HK-2 (cell line): ENCODE measurements around the gene BLOC1S6.

Experiments
- DNase-seq: peaks from one replicate; pipeline ENCODE4 v3.0.0-alpha.2; 2018; ENCODE audit not compliant: unreplicated experiment

BLOC1S6 gene, protein sequence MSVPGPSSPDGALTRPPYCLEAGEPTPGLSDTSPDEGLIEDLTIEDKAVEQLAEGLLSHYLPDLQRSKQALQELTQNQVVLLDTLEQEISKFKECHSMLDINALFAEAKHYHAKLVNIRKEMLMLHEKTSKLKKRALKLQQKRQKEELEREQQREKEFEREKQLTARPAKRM

GRCh38 chr15:45587095-45587862 lies at the start of gene BLOC1S6:
Gene BLOC1S6, plus strand, starts transcription at chr15:45587379. Its CDS starts 65 bp downstream, at chr15:45587444.
- peak; percentile 83 for DNase-seq

DNA sequence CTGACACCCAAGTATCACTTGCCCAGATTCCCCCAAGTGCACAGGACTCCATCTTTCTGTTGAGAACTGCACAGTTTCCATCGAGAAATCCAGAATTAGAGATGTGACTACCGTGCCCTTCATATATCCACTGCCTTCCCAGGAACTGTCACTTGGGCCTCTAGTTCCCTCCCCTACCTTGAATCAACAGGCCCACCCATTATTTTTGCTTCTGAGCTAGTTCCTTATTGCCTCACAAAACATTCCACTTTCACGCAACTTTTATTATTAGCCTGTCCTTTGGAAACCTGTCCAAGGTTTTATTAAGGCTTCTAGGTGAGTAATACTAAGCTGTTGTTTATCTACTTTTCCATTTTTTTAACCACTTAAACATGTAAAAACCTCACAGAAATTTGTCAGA lies 47.5 kb upstream of the BLOC1S6 start:
- DNase-seq = no peak

GRCh38 chr15:45540531-45540930 lies 46.6 kb upstream of the BLOC1S6 start:
- no peak for DNase-seq

GRCh38 chr15:45543051-45543450 lies 44.1 kb upstream of the BLOC1S6 start:
- DNase-seq = no peak

GRCh38 chr15:45544266-45545023 lies 42.7 kb upstream of the BLOC1S6 start:
- DNase-seq = no peak

DNA sequence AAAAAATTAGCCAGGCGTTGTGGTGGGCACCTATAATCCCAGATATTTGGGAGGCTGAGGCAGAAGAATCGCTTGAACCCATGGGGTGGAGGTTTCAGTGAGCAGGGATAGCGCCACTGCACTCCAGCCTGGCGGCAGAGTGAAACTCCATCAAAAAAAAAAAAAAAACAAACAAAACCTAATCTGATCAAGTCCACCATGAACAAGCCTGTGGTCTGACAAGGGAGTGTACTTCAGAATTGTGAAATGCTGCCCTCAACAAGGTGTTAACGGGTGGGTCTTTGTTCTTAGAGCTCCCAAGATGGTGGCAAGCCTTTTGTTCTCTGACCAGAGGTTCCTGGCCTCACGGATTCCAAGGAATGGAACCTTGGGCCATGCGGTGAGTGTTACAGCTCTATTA lies 40.4 kb upstream of the BLOC1S6 start:
- no peak for DNase-seq

GRCh38 chr15:45548753-45549520 lies 38.2 kb upstream of the BLOC1S6 start:
- no peak for DNase-seq

GRCh38 chr15:45549541-45550220 lies 37.5 kb upstream of the BLOC1S6 start:
- no peak for DNase-seq

DNA sequence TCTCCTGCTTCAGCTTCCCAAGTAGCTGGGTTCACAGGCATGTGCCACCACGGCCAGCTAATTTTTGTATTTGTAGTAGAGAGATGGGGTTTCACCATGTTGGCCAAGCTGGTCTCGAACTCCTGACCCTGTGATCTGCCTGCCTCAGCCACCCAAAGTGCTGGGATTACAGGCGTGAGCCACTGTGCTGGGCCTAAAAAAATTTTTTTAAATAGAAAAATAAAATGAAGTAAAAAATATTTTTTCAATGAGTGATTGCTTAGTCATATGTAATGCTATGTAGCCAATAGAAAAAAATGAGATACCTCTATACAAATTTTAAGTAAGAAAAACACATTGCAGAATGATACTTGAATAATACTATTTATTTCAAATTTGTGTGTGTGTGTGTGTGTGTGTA lies 36.7 kb upstream of the BLOC1S6 start:
- no peak for DNase-seq

DNA sequence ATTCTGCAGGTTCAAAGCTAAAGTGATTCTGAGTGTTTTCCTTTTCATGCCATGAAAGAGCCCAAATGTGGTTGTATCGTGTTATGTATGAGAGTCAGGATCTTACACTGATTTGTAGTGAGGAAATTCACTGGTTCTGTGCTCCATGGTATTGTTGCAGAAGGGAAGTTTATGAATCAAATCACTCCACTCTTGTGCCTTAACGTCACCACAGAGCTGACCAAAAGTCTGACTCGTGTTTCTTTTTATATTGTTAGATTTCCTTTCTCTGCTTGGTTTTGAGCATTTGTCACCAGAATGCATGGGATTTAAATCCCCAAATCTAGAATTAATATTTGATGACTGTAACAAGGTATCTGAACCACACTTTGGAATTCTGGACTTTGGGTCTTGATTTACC lies 35.5 kb upstream of the BLOC1S6 start:
- DNase-seq = no peak

DNA sequence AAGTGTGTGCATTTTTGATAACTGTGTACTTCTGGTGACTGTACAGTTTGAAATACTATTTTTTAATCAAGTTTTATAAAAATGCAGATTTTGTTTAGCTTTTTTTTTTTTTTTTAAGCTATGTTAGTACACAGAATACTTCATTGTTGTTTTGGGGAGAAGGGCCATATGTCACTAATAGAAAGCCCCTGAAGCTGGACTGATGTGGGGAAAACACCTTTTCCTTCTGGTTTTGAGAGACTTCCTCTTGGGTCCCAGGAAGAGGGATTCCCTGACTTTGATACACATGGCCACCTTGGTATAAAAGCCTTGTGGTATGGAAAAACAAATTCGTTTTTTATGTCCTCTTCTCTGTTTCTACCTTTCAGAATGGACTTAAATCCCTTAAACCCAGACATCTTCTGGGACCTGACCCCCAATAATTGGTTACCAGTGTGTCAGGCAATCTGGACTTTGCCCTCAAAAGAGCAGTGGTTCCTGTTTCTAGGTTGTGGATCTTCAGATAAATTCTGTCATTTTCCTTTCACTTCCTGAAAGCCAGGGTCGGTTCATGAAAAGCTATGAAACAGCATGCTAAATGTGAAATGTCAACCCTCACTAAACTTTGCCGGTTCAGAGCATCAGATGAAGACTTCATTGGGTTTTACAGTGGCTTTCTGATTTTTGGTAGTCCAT lies 31.1 kb upstream of the BLOC1S6 start:
- no peak for DNase-seq

- no peak for DNase-seq
Measured at GRCh38 chr15:45572617-45573016, 14.6 kb upstream of the BLOC1S6 start.

DNA sequence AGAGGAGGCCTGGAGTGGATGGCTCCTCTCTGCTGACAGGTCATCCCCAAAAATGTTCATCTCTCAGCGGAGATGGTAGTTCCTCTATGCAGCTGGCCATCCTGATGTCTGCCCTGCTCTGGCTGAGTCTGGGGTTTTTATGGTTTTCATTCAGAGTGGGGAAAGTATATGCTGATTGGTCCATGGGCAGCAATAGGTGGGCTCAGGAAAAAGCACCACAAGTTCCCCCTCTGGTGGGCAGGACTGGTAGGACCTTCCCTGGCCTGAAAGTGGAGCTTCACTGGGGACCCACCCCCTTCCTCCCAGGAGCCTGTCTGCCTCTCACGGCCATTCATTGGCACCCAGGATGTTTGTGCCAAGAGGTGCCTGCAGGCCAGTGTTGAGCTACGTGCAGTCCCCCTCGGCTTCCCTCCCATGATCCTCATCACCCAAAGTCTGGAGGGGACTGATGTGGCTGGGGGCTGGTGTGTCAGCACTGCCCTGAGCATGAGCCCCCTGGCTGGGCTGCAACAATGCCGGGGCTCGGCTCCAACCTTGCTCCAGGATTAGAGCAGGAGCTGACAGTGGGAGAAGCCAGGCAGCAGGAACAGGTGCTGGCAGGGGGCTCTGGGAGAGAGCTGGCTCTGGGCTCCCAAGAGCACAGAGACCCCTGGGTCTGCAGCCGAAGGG lies 13.1 kb upstream of the BLOC1S6 start:
- DNase-seq = no peak

GRCh38 chr15:45581919-45582318 lies 5.3 kb upstream of the BLOC1S6 start:
- DNase-seq = no peak

GRCh38 chr15:45583731-45584639 lies 3.2 kb upstream of the BLOC1S6 start:
- DNase-seq = no peak

DNA sequence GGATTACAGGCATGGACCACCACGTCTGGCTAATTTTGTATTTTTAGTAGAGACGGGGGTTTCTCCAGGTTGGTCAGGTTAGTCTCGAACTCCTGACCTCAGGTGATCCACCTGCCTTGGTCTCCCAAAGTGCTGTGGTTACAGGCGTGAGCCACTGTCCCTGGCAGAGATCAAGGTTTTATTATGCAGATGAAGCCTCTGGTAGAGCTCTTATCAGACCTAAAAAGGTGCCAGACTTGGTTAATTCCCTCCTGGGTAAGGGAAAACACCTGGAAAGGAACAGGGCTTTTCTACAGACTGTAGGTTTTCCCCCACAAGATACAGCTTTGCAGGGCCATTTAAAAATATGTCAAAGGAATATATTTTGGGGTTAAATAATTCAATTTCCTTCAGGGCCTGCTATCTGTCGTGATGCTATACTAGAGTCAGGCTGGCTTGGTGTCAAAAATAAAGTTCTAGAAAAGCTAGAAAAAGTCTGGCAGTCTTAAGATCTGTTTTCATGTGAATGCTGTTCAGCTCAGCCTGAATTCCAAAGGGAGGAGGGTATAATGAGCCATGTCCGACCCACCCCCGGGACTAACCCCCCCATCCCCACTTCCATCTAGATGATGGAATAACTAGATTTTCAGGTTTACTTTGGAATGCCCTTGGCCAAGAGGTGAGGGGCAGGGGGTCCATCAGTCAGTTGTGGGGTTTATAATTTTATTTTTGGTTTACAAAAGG lies 1.9 kb upstream of the BLOC1S6 start:
- no peak for DNase-seq

GRCh38 chr15:45586125-45586524 lies 1.1 kb upstream of the BLOC1S6 start:
- DNase-seq = no peak

DNA sequence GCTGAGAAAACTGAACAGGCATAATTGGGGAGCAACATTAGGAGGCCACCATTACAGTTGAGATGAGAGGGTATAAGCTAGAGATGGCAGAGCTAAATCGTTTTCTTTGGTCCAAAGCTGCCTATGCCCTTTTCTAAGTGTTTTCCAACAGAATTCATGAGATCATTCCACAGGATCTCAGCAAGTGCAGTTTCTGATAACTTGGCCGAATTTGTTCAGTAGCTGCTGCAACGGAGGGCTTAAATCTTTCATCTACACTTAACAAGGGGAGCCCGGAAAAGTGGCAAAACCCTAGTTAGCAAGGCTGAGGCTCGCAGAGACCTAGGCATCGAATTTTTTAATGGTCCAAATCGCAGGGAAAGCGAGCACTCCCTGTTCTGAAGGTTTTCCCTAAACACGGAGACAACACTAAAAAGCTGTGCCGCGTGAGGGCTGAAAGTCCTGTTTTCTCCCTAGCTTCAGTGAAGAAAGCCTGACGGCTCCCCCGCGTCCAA lies 531 bp upstream of the BLOC1S6 start:
- DNase-seq = no peak

GRCh38 chr15:45587863-45588170 lies 638 bp downstream of the BLOC1S6 start:
- DNase-seq = no peak
